Ovary (tissue), 3 donors: ENCODE data around the gene FRMD3.

Source experiments
- CTCF ChIP-seq, 3 donors: fragments of 450-650 bp in 2 of 3; fragments of 200-600 bp in 1 of 3; IDR thresholded peaks; one replicate each; pipeline versions ENCODE4 v1.5.1 to v1.8.0; 2016 to 2022; ENCODE audit warnings: antibody characterized with exemption in 3 of 3, mild to moderate bottlenecking in 1 of 3
- EP300 ChIP-seq: sonication (generic); formaldehyde crosslinking; IDR thresholded peaks from one replicate; pipeline ENCODE4 v1.6.1; 2017; ENCODE audit warnings: antibody characterized with exemption
- POLR2A ChIP-seq: fragments of 450-650 bp; IDR thresholded peaks from one replicate; pipeline ENCODE4 v1.6.1; 2017; ENCODE audit warnings: antibody characterized with exemption, mild to moderate bottlenecking, moderate library complexity
- donor health status: DM: no; HTN: no; CAD: no.

GRCh38 chr9:83418283-83418682, 119.9 kb downstream of the FRMD3 start:
- TF ChIP-seq CTCF (IDR thresholded peaks at IDR 0.05) (no peak), POLR2A (no peak), EP300 (no peak)
